Endothelial cell (in vitro differentiated cells): ENCODE data around the gene KIFAP3. TPM values are rescaled to one million over a fixed set of nuclear protein-coding genes. Genes with fewer than 3 reads are reported as not detected.
"Not testable (repeated sequence)": the region's sequence is repeated elsewhere in the genome, so short reads cannot be mapped to it uniquely, and the experiment has no call there.

Experiments used
- DNase-seq: peaks from one replicate; pipeline ENCODE4 v3.0.0; 2021; ENCODE audit warnings: low spot score
- H3K27ac Mint-ChIP-seq: one replicate; pipeline ENCODE4 v1.8.0; 2021; ENCODE audit warnings: mixed read lengths, inconsistent platforms; ENCODE audit not compliant: unreplicated experiment
- H3K27me3 Mint-ChIP-seq: one replicate; pipeline ENCODE4 v1.8.0; 2021; ENCODE audit warnings: mild to moderate bottlenecking, moderate library complexity, mixed read lengths, inconsistent platforms; ENCODE audit not compliant: unreplicated experiment
- H3K36me3 Mint-ChIP-seq: one replicate; pipeline ENCODE4 v1.8.0; 2021; ENCODE audit warnings: mild to moderate bottlenecking, low read depth, mixed read lengths, inconsistent platforms; ENCODE audit not compliant: unreplicated experiment
- H3K4me1 Mint-ChIP-seq: one replicate; pipeline ENCODE4 v1.8.0; 2021; ENCODE audit warnings: mild to moderate bottlenecking, mixed read lengths, inconsistent platforms; ENCODE audit not compliant: unreplicated experiment
- H3K4me3 Mint-ChIP-seq: one replicate; pipeline ENCODE4 v1.8.0; 2021; ENCODE audit warnings: mild to moderate bottlenecking, mixed read lengths, inconsistent platforms; ENCODE audit not compliant: unreplicated experiment
- H3K9me3 Mint-ChIP-seq: one replicate; pipeline ENCODE4 v1.8.0; 2021; ENCODE audit warnings: mixed read lengths, inconsistent platforms; ENCODE audit not compliant: unreplicated experiment
- total RNA-seq: library from RNA; stranded (reverse); fragmentation: NEBNext Ultra II Directional; extraction: Animal tissue kit (Norgen Biotek cat#: 25700); gene quantifications from one replicate; pipeline ENCODE4 v1.2.1, GENCODE V29; 2021; ENCODE audit not compliant: unreplicated experiment
- TF ChIP-seq, protein P1 (sequence below): fragments of 200-600 bp; sonication (generic); IDR thresholded peaks from one replicate; pipeline ENCODE4 v1.5.0; 2021; ENCODE audit warnings: antibody characterized with exemption; ENCODE audit not compliant: unreplicated experiment

Gene KIFAP3
- total RNA-seq, 1 donor from 2014 or later: 49.7 TPM

DNA sequence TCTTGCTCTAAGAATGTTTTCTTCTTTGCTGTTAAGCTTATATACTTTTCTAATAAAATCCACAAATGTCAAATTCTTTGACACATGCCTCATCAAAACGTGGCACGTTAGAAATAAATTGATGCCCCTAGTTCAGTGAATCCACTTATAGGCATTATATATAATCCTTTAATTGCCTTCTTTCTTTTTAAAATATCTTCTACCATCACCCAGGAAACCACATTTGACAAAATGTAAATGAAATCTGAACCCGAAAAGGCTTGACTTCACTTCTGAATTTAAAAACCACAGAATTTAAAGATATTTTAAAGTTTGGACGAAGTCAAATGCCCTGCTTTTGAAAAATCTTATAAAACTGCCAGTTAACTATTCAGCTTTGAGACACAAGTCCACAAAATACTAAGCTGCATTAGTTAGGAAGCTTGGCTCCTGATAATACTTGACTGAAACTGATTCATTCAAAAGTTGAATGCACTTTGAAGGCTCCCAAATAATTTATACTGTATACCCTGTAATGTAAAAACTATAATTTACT lies 22.4 kb upstream of the KIFAP3 start:
- Mint-ChIP-seq H3K27ac (no peak overlapping the region), H3K9me3 (no peaks in the 10 kb centered on the region)

DNA sequence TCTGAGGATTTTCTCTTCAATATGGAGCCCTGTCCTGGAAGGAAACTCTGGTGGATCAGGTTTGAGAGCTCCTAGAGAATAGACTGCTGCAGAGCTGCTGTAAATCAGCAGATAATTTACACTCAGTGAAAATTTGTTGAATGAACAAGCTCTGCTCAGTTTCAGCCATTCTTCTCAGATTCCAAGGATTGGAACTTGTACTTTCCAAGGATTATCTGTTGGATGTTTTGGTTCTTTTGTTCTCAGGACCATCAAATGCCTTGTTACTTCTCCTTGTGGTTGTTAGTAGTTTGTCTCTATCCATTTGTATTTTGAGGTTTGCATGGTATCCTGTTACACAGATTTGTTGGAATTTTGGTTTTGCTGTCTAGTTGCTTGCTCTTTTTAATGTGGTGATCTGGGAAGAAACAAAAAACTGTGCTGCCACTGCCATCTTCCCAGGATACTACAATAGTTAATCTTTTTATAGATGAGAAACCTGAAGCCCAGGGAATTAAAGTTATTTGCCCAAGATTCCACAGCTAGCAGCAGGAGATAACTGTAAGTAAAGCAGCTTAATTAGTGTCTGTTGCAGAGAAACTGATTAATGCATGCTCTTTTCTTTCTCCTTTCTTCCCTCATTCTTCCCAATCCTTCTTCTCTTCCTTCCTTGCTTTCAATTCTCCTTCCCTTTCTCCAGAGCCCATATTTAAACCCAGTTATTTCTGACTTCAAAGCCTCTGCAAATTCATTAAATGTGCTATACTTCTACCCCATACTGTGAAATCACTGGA lies 21.7 kb upstream of the KIFAP3 start:
- H3K9me3 Mint-ChIP-seq: no peaks in the 10 kb centered on the region
- H3K27me3 Mint-ChIP-seq: no peaks in the 10 kb centered on the region
- TF ChIP-seq, protein P1, sequence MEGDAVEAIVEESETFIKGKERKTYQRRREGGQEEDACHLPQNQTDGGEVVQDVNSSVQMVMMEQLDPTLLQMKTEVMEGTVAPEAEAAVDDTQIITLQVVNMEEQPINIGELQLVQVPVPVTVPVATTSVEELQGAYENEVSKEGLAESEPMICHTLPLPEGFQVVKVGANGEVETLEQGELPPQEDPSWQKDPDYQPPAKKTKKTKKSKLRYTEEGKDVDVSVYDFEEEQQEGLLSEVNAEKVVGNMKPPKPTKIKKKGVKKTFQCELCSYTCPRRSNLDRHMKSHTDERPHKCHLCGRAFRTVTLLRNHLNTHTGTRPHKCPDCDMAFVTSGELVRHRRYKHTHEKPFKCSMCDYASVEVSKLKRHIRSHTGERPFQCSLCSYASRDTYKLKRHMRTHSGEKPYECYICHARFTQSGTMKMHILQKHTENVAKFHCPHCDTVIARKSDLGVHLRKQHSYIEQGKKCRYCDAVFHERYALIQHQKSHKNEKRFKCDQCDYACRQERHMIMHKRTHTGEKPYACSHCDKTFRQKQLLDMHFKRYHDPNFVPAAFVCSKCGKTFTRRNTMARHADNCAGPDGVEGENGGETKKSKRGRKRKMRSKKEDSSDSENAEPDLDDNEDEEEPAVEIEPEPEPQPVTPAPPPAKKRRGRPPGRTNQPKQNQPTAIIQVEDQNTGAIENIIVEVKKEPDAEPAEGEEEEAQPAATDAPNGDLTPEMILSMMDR: no peak
- DNase-seq: no peak
- peaks cover 4% of the 10 kb centered on the region for H3K36me3 Mint-ChIP-seq
- H3K4me1 Mint-ChIP-seq: no peaks in the 10 kb centered on the region
- no peak overlapping the region for H3K27ac Mint-ChIP-seq
- no peak overlapping the region for H3K4me3 Mint-ChIP-seq

More for the DNA sequence above, 22.4 kb upstream of the KIFAP3 start:
- H3K4me3 Mint-ChIP-seq: no peak overlapping the region
- H3K36me3 Mint-ChIP-seq: peaks cover 4% of the 10 kb centered on the region
- no peaks in the 10 kb centered on the region for H3K4me1 Mint-ChIP-seq
- no peaks in the 10 kb centered on the region for H3K27me3 Mint-ChIP-seq
- TF ChIP-seq, protein P1: no peak
- no peak for DNase-seq

DNA sequence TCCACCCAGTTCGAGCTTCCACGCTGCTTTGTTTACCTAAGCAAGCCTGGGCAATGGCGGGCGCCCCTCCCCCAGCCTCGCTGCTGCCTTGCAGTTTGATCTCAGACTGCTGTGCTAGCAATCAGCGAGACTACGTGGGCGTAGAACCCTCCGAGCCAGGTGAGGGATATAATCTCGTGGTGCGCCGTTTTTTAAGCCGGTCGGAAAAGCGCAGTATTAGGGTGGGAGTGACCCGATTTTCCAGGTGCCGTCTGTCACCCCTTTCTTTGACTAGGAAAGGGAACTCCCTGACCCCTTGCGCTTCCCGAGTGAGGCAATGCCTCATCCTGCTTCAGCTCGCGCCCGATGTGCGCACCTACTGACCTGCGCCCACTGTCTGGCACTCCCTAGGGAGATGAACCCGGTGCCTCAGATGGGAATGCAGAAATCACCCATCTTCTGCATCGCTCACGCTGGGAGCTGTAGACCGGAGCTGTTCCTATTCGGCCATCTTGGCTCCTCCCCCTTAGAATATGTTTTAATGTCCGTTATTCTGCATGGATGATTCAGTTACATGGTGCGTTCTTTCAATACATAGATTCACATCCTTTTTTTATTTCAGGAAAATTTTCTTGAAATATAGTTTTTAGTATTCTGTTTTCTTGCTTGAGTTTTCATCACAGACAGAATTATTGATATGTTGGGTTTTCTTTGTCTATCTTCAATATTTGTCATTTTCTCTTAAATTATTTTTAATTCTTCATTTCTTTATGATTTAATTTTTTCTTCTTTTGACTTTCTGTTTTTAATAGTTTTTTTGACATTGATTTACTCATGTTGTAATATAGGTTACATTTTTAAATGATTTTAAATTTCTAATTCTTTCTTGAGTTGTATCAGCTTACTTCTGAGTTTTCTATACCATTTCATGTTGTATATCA lies 20.5 kb upstream of the KIFAP3 start:
- not testable (repeated sequence) for DNase-seq, H3K27me3 Mint-ChIP-seq, H3K36me3 Mint-ChIP-seq, H3K27ac Mint-ChIP-seq, H3K4me3 Mint-ChIP-seq, H3K9me3 Mint-ChIP-seq, H3K4me1 Mint-ChIP-seq

DNA sequence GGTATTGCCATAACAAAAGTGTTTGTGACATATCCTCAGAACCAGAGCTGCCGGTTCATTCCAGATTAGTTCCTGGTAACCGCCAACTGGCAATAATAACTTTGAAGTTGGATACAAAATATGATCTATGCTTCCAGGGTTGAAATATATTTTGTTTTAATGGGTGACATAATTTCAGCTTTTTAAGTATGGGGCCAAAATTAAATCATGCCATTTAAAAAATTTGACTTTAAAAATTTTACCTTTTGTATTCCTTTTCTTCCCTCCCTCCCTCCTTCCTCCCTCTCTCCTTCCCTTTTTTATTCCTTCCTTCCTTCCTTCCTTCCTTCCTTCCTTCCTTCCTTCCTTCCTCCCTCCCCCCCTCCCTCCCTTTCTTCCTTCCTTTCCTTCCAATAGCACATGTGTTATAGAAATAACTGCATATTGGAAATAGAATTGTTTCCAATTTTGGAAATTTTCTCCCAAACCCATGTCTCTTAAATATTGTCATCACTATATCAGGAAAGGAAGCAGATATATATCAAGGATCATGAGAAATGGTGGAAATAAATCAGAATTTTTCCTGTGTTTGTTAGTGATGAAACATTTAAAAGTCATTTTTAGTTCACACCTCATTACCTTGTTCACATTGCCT lies 12.0 kb upstream of the KIFAP3 start:
- Mint-ChIP-seq H3K27me3 (no peaks in the 10 kb centered on the region), H3K9me3 (no peaks in the 10 kb centered on the region), H3K4me3 (no peak overlapping the region), H3K36me3 (no peaks in the 10 kb centered on the region), H3K27ac (no peak overlapping the region), H3K4me1 (no peaks in the 10 kb centered on the region)
- DNase-seq: no peak
- TF ChIP-seq, protein P1: no peak

DNA sequence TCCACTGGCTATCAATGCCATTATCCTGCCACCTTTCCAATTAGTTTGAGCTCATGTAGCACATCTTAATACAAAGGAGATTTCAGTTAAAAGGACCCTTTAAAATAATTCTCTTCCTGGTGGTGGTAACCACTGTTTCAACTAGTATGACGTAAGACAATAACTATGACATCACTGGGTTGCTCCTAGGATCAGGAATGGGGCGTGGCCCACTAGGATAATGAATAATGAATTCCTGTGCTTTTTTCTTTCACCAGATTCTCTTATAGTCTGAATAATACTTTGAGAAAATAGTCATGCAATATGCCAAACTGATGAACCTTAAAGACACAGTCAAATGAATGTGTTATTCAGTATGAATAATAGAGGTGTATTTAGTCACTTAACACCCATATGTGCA lies 10.6 kb upstream of the KIFAP3 start:
- H3K36me3 Mint-ChIP-seq: no peaks in the 10 kb centered on the region
- DNase-seq: no peak
- no peaks in the 10 kb centered on the region for H3K9me3 Mint-ChIP-seq
- no peak overlapping the region for H3K4me3 Mint-ChIP-seq
- no peaks in the 10 kb centered on the region for H3K27me3 Mint-ChIP-seq
- TF ChIP-seq, protein P1: no peak
- no peaks in the 10 kb centered on the region for H3K4me1 Mint-ChIP-seq
- H3K27ac Mint-ChIP-seq: no peak overlapping the region
